Measurements from ENCODE around the gene CFAP99. TPM values are rescaled to one million over a fixed set of nuclear protein-coding genes. Genes with fewer than 3 reads are reported as not detected.

Gene CFAP99
- total and polyA plus RNA-seq, 9 of the 15 experiments (the other 6 are each of a cell fraction or from before 2014, with no cell fraction given): 0.07 to 0.18 (median 0.09) TPM; not detected in 6

DNA sequence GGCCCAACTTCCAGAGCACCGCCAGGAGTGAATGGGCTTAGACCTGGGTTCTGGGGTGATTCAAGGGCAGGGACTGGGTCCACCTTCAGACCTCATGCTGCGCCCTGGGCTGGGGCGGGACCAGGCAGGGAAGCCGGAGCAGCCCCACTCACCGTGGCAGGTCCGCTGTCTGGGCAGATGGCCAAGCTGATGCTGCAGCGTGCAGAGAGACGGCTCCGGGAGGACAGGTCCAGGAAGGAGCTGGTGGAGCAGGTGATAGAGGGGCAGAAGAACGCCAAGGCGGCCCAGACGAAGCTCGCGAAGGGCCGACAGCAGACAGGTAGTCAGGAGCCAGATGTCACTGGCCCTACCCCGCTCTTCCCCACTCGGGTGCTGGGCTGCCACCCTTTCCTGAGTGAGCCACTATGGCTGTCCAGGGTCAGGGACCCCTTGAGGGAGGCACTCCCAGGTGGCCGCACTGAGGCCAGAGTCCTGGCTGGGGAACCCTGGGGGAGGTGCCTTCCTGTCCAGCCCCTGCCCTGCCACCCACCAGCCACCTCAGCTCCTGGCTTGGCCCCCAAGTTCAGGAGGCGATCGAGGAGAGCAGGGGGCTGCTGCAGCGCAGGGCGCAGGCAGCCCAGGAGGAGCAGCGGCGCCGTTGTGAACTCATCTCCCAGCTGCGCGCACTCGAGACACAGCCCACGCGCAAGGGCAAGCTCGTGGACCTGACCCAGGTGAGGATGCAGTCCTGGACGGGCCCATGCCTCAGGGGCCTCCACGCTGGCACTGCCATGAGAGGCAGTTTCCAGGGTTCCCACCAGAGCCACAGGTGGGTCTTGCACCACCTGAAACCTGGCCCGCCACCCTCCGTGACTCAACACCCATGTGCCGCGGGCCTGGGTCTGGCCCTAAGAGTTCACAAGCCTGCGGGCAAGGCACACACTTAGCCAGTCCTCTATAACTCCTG lies 40.1 kb downstream of the CFAP99 start:
- Histone ChIP-seq H3K4me2 (ENCODE audit: insufficient read depth, low read length) (no peak overlapping the region), H3K27me3 (ENCODE audit: control insufficient read depth in 2 of 2, insufficient read depth in 2 of 2, low read length in 2 of 2) (peaks cover 16 to 41% of the 10 kb centered on the region in 2 experiments; a peak in 4 of 5 replicates), H3K79me2 (ENCODE audit: control insufficient read depth, insufficient read depth, low read length) (no peaks in the 10 kb centered on the region), H3K9me3 (replicated peaks; ENCODE audit: control insufficient read depth, insufficient read depth, low read depth, low read length) (no peaks in the 10 kb centered on the region), H4K20me1 (replicated peaks; ENCODE audit: control insufficient read depth, insufficient read depth, low read length) (no peaks in the 10 kb centered on the region), H2AFZ (ENCODE audit: low read depth, low read length) (no peak overlapping the region), H3K27ac (ENCODE audit: extremely low read depth, low read depth, low read length) (no peak overlapping the region), H3K4me1 (replicated peaks in 1 of 2; ENCODE audit: control insufficient read depth in 2 of 2, insufficient read depth in 2 of 2, low read length in 2 of 2) (peaks cover 10 to 46% of the 10 kb centered on the region in 2 experiments; a peak in 3 of 5 replicates), H3K9ac (ENCODE audit: insufficient read depth in 1 of 2, low read depth in 2 of 2, low read length in 2 of 2) (peak overlapping the region in 1 of 2 experiments; percentile 37; a peak in 2 of 4 replicates), H3K9me1 (ENCODE audit: control insufficient read depth, insufficient read depth, low read length) (no peaks in the 10 kb centered on the region), H3K36me3 (ENCODE audit: control insufficient read depth, insufficient read depth, low read length) (no peaks in the 10 kb centered on the region), H3K4me3 (no peak overlapping the region)
- intact Hi-C loops (cut with micrococcal nuclease): no loop called here
- ChIA-PET POLR2A (interaction anchor here (0.6 to 1.6 kb wide), 4 partner anchors 10 to 34 kb away, joined by 3 to 5 read pairs (median 4); partner anchors contain the start of gene RNF4), CTCF (ENCODE audit: low intra/inter-chr PET ratio) (no interaction called here)
- TF ChIP-seq MCM3 (IDR thresholded peaks at IDR 0.05) (no peak), NFIC (IDR thresholded peaks at IDR 0.05) (peak; percentile 60), ZNF316 (IDR thresholded peaks at IDR 0.05) (no peak), STAT5B (CRISPR knock-in tag; IDR thresholded peaks at IDR 0.05) (no peak), POLR2G (IDR thresholded peaks at IDR 0.05; ENCODE audit: low read depth, low read length) (0 out of 2 replicates have a peak, but pooled peaks have one; percentile 6), ZBTB17 (CRISPR knock-in tag; IDR thresholded peaks at IDR 0.05) (no peak)
- WGBS (ENCODE audit: insufficient coverage, low coverage, missing lambda C conversion rate): 31% methylated on average over 31 of the region's 38 CpGs
- FAIRE-seq (no peak), DNase-seq (ENCODE audit: extremely low read depth in 1 of 4, low spot score in 3 of 4) (peak in 2 of 4 experiments; percentile 38 to 42), ATAC-seq (0 out of 3 replicates have a peak, but pooled peaks have one; percentile 7)
- no TSS peak for BruUV-seq (replicated peaks)
- in situ Hi-C loops (cut with MboI): no loop called here

All from K562 (cell line).